AG04450 (cell line): ENCODE measurements around the gene CDK17. TPM values are rescaled to one million over a fixed set of nuclear protein-coding genes. Genes with fewer than 3 reads are reported as not detected.

Source experiments
- CTCF ChIA-PET: fragments of 300-600, 350-600 bp; formaldehyde crosslinking; extraction: SDS; loops from one replicate; lab custom pipeline; 2022; ENCODE audit warnings: antibody characterized with exemption, inconsistent platforms; lab: Charles Lee
- POLR2A ChIA-PET: fragments of 350-600 bp; formaldehyde crosslinking; extraction: SDS; loops from one replicate; lab custom pipeline; 2021; ENCODE audit warnings: antibody characterized with exemption, inconsistent platforms; lab: Yijun Ruan, JAX
- DNase-seq: peaks from one replicate; pipeline ENCODE4 v3.0.0-alpha.2; 2011; ENCODE audit warnings: low read depth, low spot score
- H3K27ac ChIP-seq: one replicate; pipeline ENCODE4 v1.5.1; 2012; ENCODE audit warnings: low read depth, low read length, control low read depth
- H3K27me3 ChIP-seq: one replicate; pipeline ENCODE4 v1.6.0; 2012; ENCODE audit warnings: low read length; ENCODE audit not compliant: control insufficient read depth, insufficient read depth
- H3K4me3 ChIP-seq: 2 replicates; pipeline ENCODE4 v1.5.1; 2011; ENCODE audit warnings: mild to moderate bottlenecking, low read depth, low read length, control low read depth
- H3K9me3 ChIP-seq: 2 replicates; pipeline ENCODE4 v1.5.1; 2012; ENCODE audit warnings: low read length; ENCODE audit not compliant: control insufficient read depth, insufficient read depth
- polyA plus RNA-seq: library from polyadenylated mRNA; depleted of rRNA; stranded (reverse); fragments of >200 nt; gene quantifications from 2 replicates; pipeline ENCODE4 v1.2.3, GENCODE V29; 2011
- TF ChIP-seq, protein P1 (sequence below): IDR thresholded peaks from 2 replicates; pipeline ENCODE4 v1.5.1; 2011; ENCODE audit warnings: low read depth, low read length, control low read depth, inconsistent platforms

The CDK17 gene
- polyA plus RNA-seq, 1 experiment = 67.8 TPM

DNA sequence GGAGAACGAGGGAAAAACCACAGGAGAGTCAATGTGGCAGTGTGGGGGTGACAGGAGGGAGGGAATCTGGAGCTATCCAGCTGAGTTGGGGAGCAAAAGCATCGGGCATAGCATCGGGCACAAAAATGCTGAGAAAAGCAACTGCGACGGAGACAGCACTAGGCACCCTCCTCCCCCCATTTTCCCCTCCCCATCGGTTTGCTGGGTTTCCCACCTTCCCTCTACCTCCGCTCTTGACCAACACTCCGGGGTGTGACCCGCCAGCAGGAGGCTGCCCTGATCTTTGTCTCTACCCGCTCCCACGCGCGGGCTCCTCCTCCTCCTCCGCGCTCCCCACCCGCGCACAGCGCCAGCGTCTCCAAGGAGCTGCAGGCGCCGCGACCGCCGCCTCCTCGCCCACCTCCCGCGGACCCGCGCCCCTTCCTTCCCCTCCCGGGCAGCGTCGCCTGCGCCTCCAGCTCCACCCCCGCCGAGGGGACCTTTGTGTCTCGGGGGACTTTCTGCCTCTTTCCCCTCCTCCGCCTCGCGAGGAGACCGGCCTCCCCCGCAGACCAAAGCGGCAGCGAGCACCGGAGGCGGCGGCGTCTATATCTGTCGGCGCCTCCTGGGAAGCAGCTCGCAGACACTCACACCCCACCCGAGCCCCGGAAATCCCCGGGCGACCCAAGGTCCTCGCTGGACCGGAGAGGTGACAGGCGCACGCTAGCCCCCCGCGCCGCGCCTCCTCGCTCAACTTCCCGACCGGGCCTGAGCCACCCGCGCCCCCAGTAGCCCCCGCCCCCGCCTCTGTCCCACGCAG lies 920 bp downstream of the CDK17 start:
- Histone ChIP-seq H3K4me3 (peak overlapping the region; percentile 94), H3K9me3 (no peaks in the 10 kb centered on the region; the same call in 1 of the 2 replicates), H3K27me3 (no peaks in the 10 kb centered on the region), H3K27ac (peak overlapping the region; percentile 93)
- TF ChIP-seq, protein P1, sequence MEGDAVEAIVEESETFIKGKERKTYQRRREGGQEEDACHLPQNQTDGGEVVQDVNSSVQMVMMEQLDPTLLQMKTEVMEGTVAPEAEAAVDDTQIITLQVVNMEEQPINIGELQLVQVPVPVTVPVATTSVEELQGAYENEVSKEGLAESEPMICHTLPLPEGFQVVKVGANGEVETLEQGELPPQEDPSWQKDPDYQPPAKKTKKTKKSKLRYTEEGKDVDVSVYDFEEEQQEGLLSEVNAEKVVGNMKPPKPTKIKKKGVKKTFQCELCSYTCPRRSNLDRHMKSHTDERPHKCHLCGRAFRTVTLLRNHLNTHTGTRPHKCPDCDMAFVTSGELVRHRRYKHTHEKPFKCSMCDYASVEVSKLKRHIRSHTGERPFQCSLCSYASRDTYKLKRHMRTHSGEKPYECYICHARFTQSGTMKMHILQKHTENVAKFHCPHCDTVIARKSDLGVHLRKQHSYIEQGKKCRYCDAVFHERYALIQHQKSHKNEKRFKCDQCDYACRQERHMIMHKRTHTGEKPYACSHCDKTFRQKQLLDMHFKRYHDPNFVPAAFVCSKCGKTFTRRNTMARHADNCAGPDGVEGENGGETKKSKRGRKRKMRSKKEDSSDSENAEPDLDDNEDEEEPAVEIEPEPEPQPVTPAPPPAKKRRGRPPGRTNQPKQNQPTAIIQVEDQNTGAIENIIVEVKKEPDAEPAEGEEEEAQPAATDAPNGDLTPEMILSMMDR = peak; percentile 40
- no peak for DNase-seq
- ChIA-PET CTCF (interaction anchor here (0.5 to 5.9 kb wide), 20 partner anchors 8 to 132 kb away, joined by 3 to 52 read pairs (median 6); partner anchors contain the start of gene CFAP54), POLR2A (interaction anchor here (0.6 to 3.5 kb wide), 8 partner anchors 8 to 141 kb away, joined by 3 to 24 read pairs (median 4); no protein-coding TSS in a partner anchor)

DNA sequence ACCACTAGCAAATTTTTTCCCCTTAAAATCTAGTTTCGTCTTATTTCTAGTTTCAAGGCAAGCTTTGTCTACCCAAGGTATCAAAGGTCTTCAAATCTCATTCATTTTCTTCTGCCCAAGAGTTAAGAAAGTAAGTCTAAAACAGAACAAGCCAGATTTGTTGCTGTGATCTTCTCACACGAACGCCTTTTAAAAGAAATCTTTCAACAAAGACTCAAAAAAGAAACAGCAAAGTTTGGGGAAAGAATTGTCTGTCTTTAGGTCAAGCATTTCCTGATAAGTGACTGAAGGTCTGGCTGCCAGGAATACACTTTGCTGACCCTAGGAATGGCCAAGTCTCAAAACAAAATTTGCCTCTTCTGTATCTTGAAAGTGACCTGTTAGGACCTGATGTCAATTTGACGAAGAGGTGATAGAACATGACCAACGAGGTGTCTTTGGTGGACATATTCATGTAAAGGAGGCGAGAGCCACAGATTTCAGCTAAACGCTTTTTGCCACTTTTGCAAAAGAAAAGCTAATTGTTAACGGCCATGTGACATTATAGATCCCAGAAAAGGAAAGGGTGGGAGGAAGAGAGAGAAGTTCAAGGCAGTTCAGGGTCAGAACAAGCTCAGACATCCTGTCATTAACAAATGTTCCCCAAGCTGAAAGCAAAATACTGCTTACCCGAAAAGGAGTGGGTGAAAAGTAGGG lies 1.7 kb downstream of the CDK17 start:
- Histone ChIP-seq H3K4me3 (peak overlapping the region; percentile 94), H3K27ac (peak overlapping the region; percentile 93), H3K27me3 (no peaks in the 10 kb centered on the region), H3K9me3 (no peaks in the 10 kb centered on the region; the same call in 1 of the 2 replicates)
- TF ChIP-seq, protein P1 = no peak
- DNase-seq = no peak
- POLR2A ChIA-PET = interaction anchor here (0.6 to 3.5 kb wide), 6 partner anchors 28 to 140 kb away, joined by 3 to 24 read pairs (median 4); no protein-coding TSS in a partner anchor
- CTCF ChIA-PET = interaction anchor here (0.5 to 5.9 kb wide), 10 partner anchors 9 to 183 kb away, joined by 3 to 52 read pairs (median 6); partner anchors contain the start of gene CFAP54

GRCh38 chr12:96397756-96398423 lies 2.3 kb downstream of the CDK17 start:
- Histone ChIP-seq H3K27ac (no peak overlapping the region), H3K4me3 (peak overlapping the region; percentile 94), H3K9me3 (no peaks in the 10 kb centered on the region; the same call in 1 of the 2 replicates), H3K27me3 (no peaks in the 10 kb centered on the region)
- DNase-seq = no peak
- POLR2A ChIA-PET = no interaction called here
- TF ChIP-seq, protein P1 = no peak
- CTCF ChIA-PET = interaction anchor here (0.6 to 5.9 kb wide), 10 partner anchors 9 to 400 kb away, joined by 3 to 52 read pairs (median 5); partner anchors contain the start of gene CFAP54

DNA sequence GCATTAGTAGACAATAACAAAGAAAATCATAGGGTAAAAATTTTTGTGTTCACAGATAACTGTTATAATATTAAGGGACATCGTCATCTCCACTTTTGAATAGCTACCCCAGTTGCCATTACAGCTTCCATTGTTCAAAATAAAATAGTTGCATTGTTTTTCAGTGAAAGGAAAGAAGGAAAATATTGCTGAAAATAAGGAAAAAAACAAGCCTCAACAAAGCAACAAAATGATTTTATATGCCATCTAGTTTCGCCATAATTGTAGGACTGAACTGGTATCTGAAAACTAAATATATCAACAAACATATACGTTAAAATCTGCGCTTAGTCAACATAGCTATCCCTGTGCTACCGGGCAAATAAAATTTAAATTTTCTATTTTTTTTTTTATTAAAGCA lies 3.3 kb downstream of the CDK17 start:
- ChIA-PET CTCF (interaction anchor here (0.9 to 5.9 kb wide), 5 partner anchors 92 to 399 kb away, joined by 3 to 52 read pairs (median 6); partner anchors contain the start of gene CFAP54), POLR2A (interaction anchor here (0.6 kb wide), 1 partner anchor 156 kb away, joined by 3 read pairs; no protein-coding TSS in a partner anchor)
- Histone ChIP-seq H3K9me3 (no peaks in the 10 kb centered on the region; the same call in 1 of the 2 replicates), H3K27me3 (no peaks in the 10 kb centered on the region), H3K4me3 (peak overlapping the region; percentile 94), H3K27ac (no peak overlapping the region)
- TF ChIP-seq, protein P1 = no peak
- DNase-seq = no peak
